GM11168 (cell line): Measurements from ENCODE around the gene BBS12.

Source experiments
- in situ Hi-C: fragments of 300-500 bp; cut with MboI; formaldehyde crosslinking; loops from one replicate; pipeline ENCODE4 v1.12.0; 2022; ENCODE audit warnings: low sequenced_read_pairs; ENCODE audit not compliant: unreplicated experiment

Gene BBS12

DNA sequence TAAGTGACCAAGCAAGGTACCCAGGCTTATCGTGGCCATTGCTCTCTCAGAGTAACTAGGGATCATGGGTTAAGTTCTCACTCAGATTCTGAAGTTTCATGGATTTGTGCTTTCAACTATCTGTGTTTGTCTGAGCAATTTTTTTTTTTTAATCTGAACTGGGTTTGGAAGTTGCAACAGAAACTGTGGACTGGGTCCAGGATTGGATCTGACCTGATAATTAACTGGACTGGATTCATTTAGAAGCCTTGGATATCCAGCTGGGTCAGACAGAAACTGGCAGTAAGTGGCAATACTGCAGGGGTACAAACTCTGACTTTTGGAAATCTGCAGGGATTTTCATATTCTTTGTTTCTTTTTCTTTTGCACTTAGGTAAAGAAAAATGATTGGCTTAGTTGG lies 55.4 kb downstream of the BBS12 start:
- in situ Hi-C loops = no loop called here

DNA sequence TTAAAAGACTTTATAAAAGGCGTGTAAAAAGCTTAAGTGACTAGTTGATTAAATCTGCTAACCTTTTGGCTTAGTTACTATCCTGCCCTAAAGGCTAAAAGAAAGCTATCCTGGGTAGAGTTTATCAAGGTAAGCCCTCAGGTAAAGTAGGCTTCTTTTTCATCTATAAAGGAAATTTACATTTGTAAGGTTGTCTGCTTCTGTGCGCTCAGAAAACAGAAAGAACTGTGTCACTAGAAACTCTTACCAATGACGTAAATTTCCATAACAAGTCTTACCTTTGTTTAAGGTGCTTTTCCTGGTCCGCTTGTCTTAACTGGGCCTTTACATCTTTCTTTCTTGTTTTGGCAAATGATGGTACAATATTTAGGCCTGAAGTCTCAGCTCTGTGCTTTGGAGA lies 56.4 kb downstream of the BBS12 start:
- in situ Hi-C loops = no loop called here

DNA sequence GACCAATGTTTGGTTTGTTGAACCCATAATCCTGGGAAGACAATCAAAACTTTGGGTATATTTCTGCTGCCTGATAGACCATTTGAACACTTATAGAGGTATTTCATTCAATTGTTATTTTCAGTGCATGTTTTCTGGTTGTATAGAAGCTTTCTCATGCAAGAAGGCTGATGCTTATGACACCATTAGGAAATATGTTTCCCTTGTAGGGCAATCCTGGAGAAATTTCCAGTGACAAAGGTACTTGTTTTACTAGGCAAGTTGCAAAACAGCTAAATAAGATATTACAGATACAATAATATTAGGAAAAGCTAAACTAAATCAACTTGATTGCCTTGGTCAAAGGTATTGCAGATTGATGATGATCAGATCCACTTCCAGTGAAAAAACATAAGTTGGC lies 61.3 kb downstream of the BBS12 start:
- in situ Hi-C loops = no loop called here
